KMS-11 (cell line): ENCODE measurements around the gene USH2A.

Experiments used
- H2AFZ ChIP-seq: fragments of 200-600 bp; sonication (generic); 2 replicates; pipeline ENCODE4 v1.6.1; 2016; ENCODE audit warnings: antibody characterized with exemption, mixed run types, low read depth
- H3K27ac ChIP-seq: fragments of 200-600 bp; sonication (generic); 2 replicates; pipeline ENCODE4 v1.6.1; 2016; ENCODE audit warnings: mild to moderate bottlenecking, mixed run types
- H3K27me3 ChIP-seq: fragments of 200-600 bp; sonication (generic); 2 replicates; pipeline ENCODE4 v1.6.1; 2017; ENCODE audit warnings: mild to moderate bottlenecking, low read depth, mixed run types, moderate library complexity; ENCODE audit not compliant: insufficient read depth
- H3K36me3 ChIP-seq: fragments of 200-600 bp; sonication (generic); 2 replicates; pipeline ENCODE4 v1.6.1; 2017; ENCODE audit warnings: mild to moderate bottlenecking, mixed run types; ENCODE audit not compliant: insufficient read depth
- H3K4me1 ChIP-seq: fragments of 200-600 bp; sonication (generic); 2 replicates; pipeline ENCODE4 v1.6.1; 2016; ENCODE audit warnings: mild to moderate bottlenecking, low read depth, mixed run types; ENCODE audit not compliant: poor library complexity, severe bottlenecking
- H3K4me2 ChIP-seq: fragments of 200-600 bp; sonication (generic); 2 replicates; pipeline ENCODE4 v1.7.0; 2016; ENCODE audit warnings: mild to moderate bottlenecking, mixed run types
- H3K4me3 ChIP-seq: fragments of 200-600 bp; sonication (generic); IDR thresholded peaks from 2 replicates; pipeline ENCODE4 v1.6.1; 2017; ENCODE audit warnings: low read depth, low read length, mixed read lengths; ENCODE audit not compliant: insufficient read depth
- H3K79me2 ChIP-seq: fragments of 200-600 bp; sonication (generic); 2 replicates; pipeline ENCODE4 v1.6.1; 2016; ENCODE audit warnings: low read depth, mixed run types; ENCODE audit not compliant: insufficient read depth
- H3K9ac ChIP-seq: fragments of 200-600 bp; sonication (generic); 2 replicates; pipeline ENCODE4 v1.6.1; 2016; ENCODE audit warnings: mild to moderate bottlenecking, mixed run types
- H4K20me1 ChIP-seq: fragments of 200-600 bp; sonication (generic); 2 replicates; pipeline ENCODE4 v1.6.1; 2016; ENCODE audit warnings: mild to moderate bottlenecking, mixed run types; ENCODE audit not compliant: insufficient read depth
- TF ChIP-seq, protein P1 (sequence below): fragments of 200-600 bp; sonication (generic); conservative IDR thresholded peaks from 2 replicates; pipeline ENCODE4 v1.6.1; 2017; ENCODE audit warnings: low read depth, mild to moderate bottlenecking, antibody characterized with exemption, low read length, moderate library complexity, mixed read lengths

Gene USH2A

DNA sequence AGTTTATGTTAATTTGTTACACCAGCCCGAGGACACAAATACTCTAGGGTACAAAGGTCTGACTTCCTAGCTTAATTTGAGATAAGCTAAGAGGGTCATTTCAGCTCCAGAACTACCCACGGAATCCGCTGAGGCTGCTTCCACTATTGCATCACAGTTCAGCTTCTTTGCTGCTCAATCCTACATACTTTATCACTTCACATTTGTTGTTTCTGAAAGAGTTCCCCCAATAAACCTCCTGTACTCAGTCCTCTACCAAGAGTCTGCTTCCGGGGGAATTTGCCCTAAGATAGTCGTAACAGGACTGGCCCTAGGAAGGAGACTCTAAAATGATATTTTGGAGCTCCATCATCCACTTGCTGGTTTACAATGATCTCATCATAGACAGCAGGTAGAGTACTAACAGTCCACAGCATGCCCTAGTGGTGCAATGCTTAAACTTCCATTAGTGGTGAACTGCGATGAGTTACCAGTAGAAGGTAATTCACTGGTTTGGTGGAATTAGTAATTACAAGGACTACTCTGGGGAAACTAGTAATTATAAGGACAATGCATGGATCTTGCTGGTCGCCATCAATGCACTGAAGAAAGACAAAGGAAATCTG lies 229.3 kb downstream of the USH2A start:
- no peaks in the 10 kb centered on the region for H3K27me3 ChIP-seq
- no peaks in the 10 kb centered on the region for H3K79me2 ChIP-seq
- H3K9ac ChIP-seq = no peak overlapping the region
- no peaks in the 10 kb centered on the region for H3K4me1 ChIP-seq
- no peaks in the 10 kb centered on the region for H4K20me1 ChIP-seq
- TF ChIP-seq, protein P1, sequence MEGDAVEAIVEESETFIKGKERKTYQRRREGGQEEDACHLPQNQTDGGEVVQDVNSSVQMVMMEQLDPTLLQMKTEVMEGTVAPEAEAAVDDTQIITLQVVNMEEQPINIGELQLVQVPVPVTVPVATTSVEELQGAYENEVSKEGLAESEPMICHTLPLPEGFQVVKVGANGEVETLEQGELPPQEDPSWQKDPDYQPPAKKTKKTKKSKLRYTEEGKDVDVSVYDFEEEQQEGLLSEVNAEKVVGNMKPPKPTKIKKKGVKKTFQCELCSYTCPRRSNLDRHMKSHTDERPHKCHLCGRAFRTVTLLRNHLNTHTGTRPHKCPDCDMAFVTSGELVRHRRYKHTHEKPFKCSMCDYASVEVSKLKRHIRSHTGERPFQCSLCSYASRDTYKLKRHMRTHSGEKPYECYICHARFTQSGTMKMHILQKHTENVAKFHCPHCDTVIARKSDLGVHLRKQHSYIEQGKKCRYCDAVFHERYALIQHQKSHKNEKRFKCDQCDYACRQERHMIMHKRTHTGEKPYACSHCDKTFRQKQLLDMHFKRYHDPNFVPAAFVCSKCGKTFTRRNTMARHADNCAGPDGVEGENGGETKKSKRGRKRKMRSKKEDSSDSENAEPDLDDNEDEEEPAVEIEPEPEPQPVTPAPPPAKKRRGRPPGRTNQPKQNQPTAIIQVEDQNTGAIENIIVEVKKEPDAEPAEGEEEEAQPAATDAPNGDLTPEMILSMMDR = no peak
- no peak overlapping the region for H2AFZ ChIP-seq
- no peak overlapping the region for H3K27ac ChIP-seq
- H3K4me2 ChIP-seq = no peak overlapping the region
- no peaks in the 10 kb centered on the region for H3K36me3 ChIP-seq
- no peak overlapping the region for H3K4me3 ChIP-seq

DNA sequence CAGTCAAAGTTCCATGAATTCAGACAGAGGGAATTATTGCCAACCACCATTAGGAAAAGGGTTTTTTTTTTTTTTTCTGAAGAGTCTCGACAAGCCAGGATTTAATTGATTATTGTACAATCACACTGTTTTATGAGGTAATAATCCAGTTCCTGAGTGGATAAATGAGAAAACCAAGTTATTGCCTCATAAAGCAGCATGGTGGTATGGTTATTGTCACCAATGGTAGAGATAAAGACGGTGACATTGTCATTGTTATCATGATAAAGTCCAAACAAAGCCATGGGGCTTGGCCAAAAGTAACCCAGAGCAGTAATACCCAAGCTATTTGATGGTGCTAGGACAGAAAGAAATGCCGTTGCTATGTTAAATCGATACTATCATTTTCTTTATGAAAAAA lies 232.8 kb downstream of the USH2A start:
- Histone ChIP-seq H2AFZ (no peak overlapping the region), H3K4me2 (no peak overlapping the region), H4K20me1 (no peaks in the 10 kb centered on the region), H3K4me3 (no peak overlapping the region), H3K9ac (no peak overlapping the region), H3K36me3 (no peaks in the 10 kb centered on the region), H3K27ac (no peak overlapping the region), H3K27me3 (no peaks in the 10 kb centered on the region), H3K4me1 (no peaks in the 10 kb centered on the region), H3K79me2 (no peaks in the 10 kb centered on the region)
- TF ChIP-seq, protein P1 = no peak

DNA sequence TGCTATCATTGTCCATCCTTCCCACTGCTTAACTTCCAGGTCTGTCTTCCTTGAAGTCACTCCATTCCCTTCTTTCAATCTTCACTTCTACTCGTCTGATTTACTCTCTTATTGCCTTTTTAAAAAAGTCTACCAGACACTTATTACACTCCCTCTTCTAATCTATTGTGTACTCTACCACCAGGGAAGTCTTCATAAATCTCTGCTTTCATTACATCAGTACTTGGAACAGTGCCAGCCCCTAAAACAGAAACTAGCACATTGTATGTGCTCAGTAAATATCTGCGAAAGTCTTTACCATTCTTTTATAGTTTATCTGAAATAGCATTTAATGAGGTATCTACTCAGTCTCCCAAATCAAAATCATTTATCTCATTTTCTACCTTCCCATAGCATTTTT lies 236.4 kb downstream of the USH2A start:
- no peaks in the 10 kb centered on the region for H4K20me1 ChIP-seq
- TF ChIP-seq, protein P1 = no peak
- no peak overlapping the region for H2AFZ ChIP-seq
- no peak overlapping the region for H3K27ac ChIP-seq
- H3K27me3 ChIP-seq = no peaks in the 10 kb centered on the region
- no peak overlapping the region for H3K4me3 ChIP-seq
- no peaks in the 10 kb centered on the region for H3K4me1 ChIP-seq
- H3K4me2 ChIP-seq = no peak overlapping the region
- no peaks in the 10 kb centered on the region for H3K79me2 ChIP-seq
- no peaks in the 10 kb centered on the region for H3K36me3 ChIP-seq
- no peak overlapping the region for H3K9ac ChIP-seq

DNA sequence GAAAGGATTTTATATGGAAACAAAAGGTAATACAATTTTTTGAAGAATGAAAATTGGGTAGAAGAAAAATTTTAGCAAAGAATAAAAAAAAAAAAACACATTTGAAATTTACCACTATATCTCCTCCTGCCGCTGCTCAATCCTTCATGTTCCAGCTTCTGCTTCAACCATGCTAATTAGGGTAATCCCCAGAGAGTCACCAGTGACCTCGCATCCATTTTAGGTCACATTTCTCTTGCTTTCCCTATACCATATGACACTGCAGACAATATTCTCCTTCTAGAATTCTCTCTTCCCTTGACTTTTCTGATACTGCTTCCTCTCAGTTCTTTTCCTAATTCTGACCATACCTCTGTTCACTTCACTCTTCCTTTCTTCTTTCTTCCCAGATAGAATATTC lies 237.1 kb downstream of the USH2A start:
- H3K4me2 ChIP-seq = no peak overlapping the region
- no peaks in the 10 kb centered on the region for H3K4me1 ChIP-seq
- H3K9ac ChIP-seq = no peak overlapping the region
- no peaks in the 10 kb centered on the region for H3K79me2 ChIP-seq
- H3K27me3 ChIP-seq = no peaks in the 10 kb centered on the region
- no peaks in the 10 kb centered on the region for H3K36me3 ChIP-seq
- no peaks in the 10 kb centered on the region for H4K20me1 ChIP-seq
- H3K4me3 ChIP-seq = no peak overlapping the region
- no peak overlapping the region for H3K27ac ChIP-seq
- TF ChIP-seq, protein P1 = no peak
- H2AFZ ChIP-seq = no peak overlapping the region
